Smooth muscle cell (in vitro differentiated cells): ENCODE results near the gene NDC1. TPM values are rescaled to one million over a fixed set of nuclear protein-coding genes. Genes with fewer than 3 reads are reported as not detected.
"Not testable (repeated sequence)": the region's sequence is repeated elsewhere in the genome, so short reads cannot be mapped to it uniquely, and the experiment has no call there.

ENCODE experiments used
- DNase-seq: peaks from one replicate; lab custom pipeline; 2025; ENCODE audit not compliant: unreplicated experiment; lab: John Stamatoyannopoulos, UW
- H2AFZ ChIP-seq: fragments of 200-600 bp; sonication (generic); 2 replicates; pipeline ENCODE4 v1.6.0; 2016; ENCODE audit warnings: antibody characterized with exemption, low read depth, mild to moderate bottlenecking
- H3F3A ChIP-seq: fragments of 200-600 bp; sonication (generic); 2 replicates; pipeline ENCODE4 v1.6.0; 2017; ENCODE audit warnings: antibody characterized with exemption, low read depth
- H3K27ac ChIP-seq: fragments of 200-600 bp; sonication (generic); 2 replicates; pipeline ENCODE4 v1.5.1; 2016; ENCODE audit warnings: low read depth, mild to moderate bottlenecking
- H3K27me3 ChIP-seq: fragments of 200-600 bp; sonication (generic); 2 replicates; pipeline ENCODE4 v1.6.1; 2016; ENCODE audit warnings: low read depth, mild to moderate bottlenecking
- H3K36me3 ChIP-seq: fragments of 200-600 bp; sonication (generic); 2 replicates; pipeline ENCODE4 v1.5.1; 2016; ENCODE audit warnings: low read depth
- H3K4me1 ChIP-seq: fragments of 200-600 bp; sonication (generic); 2 replicates; pipeline ENCODE4 v1.5.1; 2016; ENCODE audit warnings: low read depth
- H3K4me2 ChIP-seq: fragments of 200-600 bp; sonication (generic); 2 replicates; pipeline ENCODE4 v1.6.0; 2016; ENCODE audit warnings: mild to moderate bottlenecking
- H3K4me3 ChIP-seq: fragments of 200-600 bp; sonication (generic); 2 replicates; pipeline ENCODE4 v1.5.1; 2016; ENCODE audit warnings: mild to moderate bottlenecking
- H3K79me2 ChIP-seq: fragments of 200-600 bp; sonication (generic); 2 replicates; pipeline ENCODE4 v1.6.0; 2016; ENCODE audit warnings: low read depth, mild to moderate bottlenecking
- H3K9ac ChIP-seq: fragments of 200-600 bp; sonication (generic); 2 replicates; pipeline ENCODE4 v1.6.0; 2016; ENCODE audit warnings: low read depth
- H3K9me3 ChIP-seq: fragments of 200-600 bp; sonication (generic); replicated peaks from 2 replicates; pipeline ENCODE4 v1.5.1; 2016; ENCODE audit warnings: low read depth
- H4K20me1 ChIP-seq: fragments of 200-600 bp; sonication (generic); 2 replicates; pipeline ENCODE4 v1.6.0; 2016; ENCODE audit warnings: low read depth
- CTCF ChIP-seq: fragments of 200-600 bp; sonication (generic); IDR thresholded peaks from 2 replicates; pipeline ENCODE4 v1.5.1; 2017; ENCODE audit warnings: borderline replicate concordance, mild to moderate bottlenecking, antibody characterized with exemption; ENCODE audit not compliant: insufficient read depth, poor library complexity, severe bottlenecking
- WGBS: methylation state at CpG from one replicate; pipeline ENCODE4 v1.1.7; 2016; ENCODE audit warnings: low lambda C conversion rate; 5-methylcytosine and 5-hydroxymethylcytosine counted together
- polyA plus RNA-seq: library from polyadenylated mRNA; unstranded; fragments of >200 nt; fragmentation: Nextera tagmentation; extraction: Ambion mirVana; gene quantifications from 2 replicates; pipeline ENCODE4 v1.2.1, GENCODE V29; 2016
- total RNA-seq: library from RNA; depleted of rRNA; stranded (reverse); fragments of >200 nt; gene quantifications from 2 replicates; pipeline ENCODE4 v1.2.3, GENCODE V29; 2014

NDC1 gene
- total and polyA plus RNA-seq, 2 experiments from 2014 or later, result 5.5 to 20.2 TPM

- H3K9ac ChIP-seq, result no peak overlapping the region
- H3F3A ChIP-seq, result no peaks in the 10 kb centered on the region
- no peak overlapping the region for H3K4me2 ChIP-seq
- H3K36me3 ChIP-seq, result no peaks in the 10 kb centered on the region
- H3K9me3 ChIP-seq, result no peaks in the 10 kb centered on the region
- DNase-seq, result no peak
- no peaks in the 10 kb centered on the region for H3K79me2 ChIP-seq
- H2AFZ ChIP-seq, result no peak overlapping the region
- H3K27me3 ChIP-seq, result no peaks in the 10 kb centered on the region
- no peak for TF ChIP-seq CTCF
- no peak overlapping the region for H3K4me3 ChIP-seq
- H3K27ac ChIP-seq, result no peak overlapping the region
- no peaks in the 10 kb centered on the region for H4K20me1 ChIP-seq
- no peaks in the 10 kb centered on the region for H3K4me1 ChIP-seq
These were observed 18.7 kb downstream of the NDC1 start for GRCh38 chr1:53819387-53819786.

GRCh38 chr1:53816584-53816983 is 21.5 kb downstream of the NDC1 start:
- not testable (repeated sequence) for DNase-seq, H2AFZ ChIP-seq, H3F3A ChIP-seq, H3K4me2 ChIP-seq, H4K20me1 ChIP-seq, H3K36me3 ChIP-seq, H3K27ac ChIP-seq, H3K4me3 ChIP-seq, H3K9me3 ChIP-seq, H3K27me3 ChIP-seq, H3K4me1 ChIP-seq, H3K79me2 ChIP-seq, H3K9ac ChIP-seq
- WGBS, result 100% methylated on average over 1 of the region's 1 CpG

- H3K9me3 ChIP-seq, H3K79me2 ChIP-seq, H3K4me3 ChIP-seq, H3K27me3 ChIP-seq, H3K27ac ChIP-seq, H4K20me1 ChIP-seq, H3K4me2 ChIP-seq, DNase-seq, H3K4me1 ChIP-seq, H3F3A ChIP-seq, H3K36me3 ChIP-seq, H3K9ac ChIP-seq, H2AFZ ChIP-seq: not testable (repeated sequence)
- WGBS, result 83% methylated on average over 1 of the region's 1 CpG
These were observed 22.6 kb downstream of the NDC1 start for GRCh38 chr1:53815484-53815883.

- no peak for TF ChIP-seq CTCF
- no peak overlapping the region for H3K4me2 ChIP-seq
- H4K20me1 ChIP-seq, result peaks cover 11% of the 10 kb centered on the region
- no peaks in the 10 kb centered on the region for H3K9me3 ChIP-seq
- no peaks in the 10 kb centered on the region for H3K36me3 ChIP-seq
- peaks cover 5% of the 10 kb centered on the region for H3F3A ChIP-seq
- no peaks in the 10 kb centered on the region for H3K4me1 ChIP-seq
- no peak for DNase-seq
- H3K27me3 ChIP-seq, result no peaks in the 10 kb centered on the region
- H3K27ac ChIP-seq, result no peak overlapping the region
- no peak overlapping the region for H3K9ac ChIP-seq
- no peaks in the 10 kb centered on the region for H3K79me2 ChIP-seq
- H2AFZ ChIP-seq, result no peak overlapping the region
- WGBS, result 95% methylated on average over 4 of the region's 4 CpGs
- no peak overlapping the region for H3K4me3 ChIP-seq
These were observed 26.7 kb downstream of the NDC1 start for GRCh38 chr1:53811414-53811851.

- H4K20me1 ChIP-seq, result peaks cover 11% of the 10 kb centered on the region
- no peak for DNase-seq
- H3K36me3 ChIP-seq, result no peaks in the 10 kb centered on the region
- no peak overlapping the region for H3K9ac ChIP-seq
- H3K27ac ChIP-seq, result no peak overlapping the region
- no peak overlapping the region for H2AFZ ChIP-seq
- H3K4me1 ChIP-seq, result no peaks in the 10 kb centered on the region
- no peaks in the 10 kb centered on the region for H3K9me3 ChIP-seq
- H3K79me2 ChIP-seq, result no peaks in the 10 kb centered on the region
- H3K27me3 ChIP-seq, result no peaks in the 10 kb centered on the region
- H3F3A ChIP-seq, result peaks cover 5% of the 10 kb centered on the region
- 100% methylated on average over 2 of the region's 2 CpGs for WGBS
- no peak overlapping the region for H3K4me3 ChIP-seq
- no peak overlapping the region for H3K4me2 ChIP-seq
- no peak for TF ChIP-seq CTCF
These were observed 27.6 kb downstream of the NDC1 start for GRCh38 chr1:53810497-53810896.
